NK-92 (cell line): ENCODE results near the gene GJA1.
"Not testable (repeated sequence)": the region's sequence is repeated elsewhere in the genome, so short reads cannot be mapped to it uniquely, and the experiment has no call there.

ENCODE experiments used
- DNase-seq: peaks from one replicate; lab custom pipeline; 2025; ENCODE audit not compliant: unreplicated experiment; lab: John Stamatoyannopoulos, UW

Gene GJA1

GRCh38 chr6:121435444-121436069 lies at the start of gene GJA1:
Gene GJA1 (plus strand): TSS chr6:121435646. CDS start chr6:121446848, 11,202 bp downstream.
- DNase-seq: no peak

- DNase-seq: not testable (repeated sequence)
Measured at GRCh38 chr6:121386551-121386950, 48.9 kb upstream of the GJA1 start.

GRCh38 chr6:121389419-121389818 lies 46.0 kb upstream of the GJA1 start:
- DNase-seq: no peak

DNA sequence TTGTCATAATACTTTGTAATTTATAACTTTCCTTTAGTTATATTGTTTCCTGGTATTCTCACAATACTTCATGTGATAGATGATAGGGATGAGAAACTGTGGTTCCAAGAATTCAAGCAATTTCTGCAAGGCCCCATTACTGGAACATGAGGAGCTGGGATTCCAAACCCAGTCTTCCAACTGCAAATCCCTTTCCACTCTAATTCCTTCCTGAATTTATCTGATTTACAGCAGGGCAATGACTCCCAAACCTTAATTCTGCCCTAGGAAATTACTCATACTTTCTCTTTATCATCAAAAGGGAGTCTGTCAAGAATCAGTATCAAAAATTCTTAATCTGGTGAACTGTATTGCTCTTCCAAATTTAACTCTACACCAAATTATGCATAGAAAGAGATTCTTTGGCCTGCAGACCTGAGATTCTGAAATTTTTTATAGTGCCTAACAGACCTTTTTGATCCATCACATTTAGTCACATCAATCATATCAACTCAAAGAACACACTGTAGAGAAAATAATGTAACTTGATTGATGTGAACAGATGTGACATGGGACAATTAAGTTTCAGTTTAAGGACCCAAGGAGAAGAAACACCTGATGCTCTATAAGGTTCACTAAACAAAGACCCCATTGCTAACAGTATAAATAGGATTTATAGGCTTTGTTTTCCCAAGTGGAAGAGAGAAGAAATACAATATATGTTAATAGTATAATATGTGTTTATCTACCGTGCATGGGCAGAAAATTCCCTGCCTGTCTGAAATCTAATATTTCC lies 41.5 kb upstream of the GJA1 start:
- DNase-seq: no peak

DNA sequence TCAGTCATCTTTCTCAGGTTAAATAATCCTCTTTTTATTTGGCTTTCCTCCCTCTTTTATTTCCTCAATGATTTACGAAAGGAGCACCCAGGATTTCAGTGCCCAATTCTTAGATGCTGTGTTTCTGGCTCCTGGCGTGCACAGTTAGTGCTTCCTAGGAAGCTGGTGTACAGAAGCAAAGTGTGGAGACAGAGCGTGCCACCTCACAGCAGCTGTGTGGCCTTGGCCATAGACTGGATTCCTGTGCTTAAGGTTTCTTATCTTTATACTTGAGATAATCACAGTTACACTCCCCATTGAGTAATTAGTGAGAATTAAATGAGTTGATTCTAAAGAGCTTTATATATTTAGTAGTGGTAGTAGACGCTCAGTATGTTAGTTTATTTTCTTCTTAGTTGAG lies 39.7 kb upstream of the GJA1 start:
- DNase-seq: no peak

DNA sequence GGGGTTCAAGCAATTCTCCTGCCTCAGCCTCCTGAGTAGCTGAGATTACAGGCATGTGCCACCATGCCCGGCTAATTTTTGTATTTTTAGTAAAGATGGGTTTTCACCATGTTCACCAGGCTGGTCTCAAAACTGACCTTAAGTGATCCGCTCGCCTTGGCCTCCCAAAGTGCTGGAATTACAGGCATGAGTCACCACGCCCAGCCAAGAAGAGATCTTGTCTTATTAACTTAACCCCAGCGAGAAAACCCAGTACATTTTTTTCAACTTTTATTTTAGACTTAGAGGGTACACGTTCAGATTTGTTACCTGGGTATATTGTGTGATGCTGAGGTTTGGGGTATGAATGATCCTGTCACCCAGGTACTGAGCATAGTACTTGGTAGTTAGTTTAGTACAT lies 38.3 kb upstream of the GJA1 start:
- DNase-seq: not testable (repeated sequence)

GRCh38 chr6:121398127-121398526 lies 37.3 kb upstream of the GJA1 start:
- DNase-seq: no peak

GRCh38 chr6:121399966-121400365 lies 35.5 kb upstream of the GJA1 start:
- DNase-seq: no peak

- DNase-seq: no peak
Measured at GRCh38 chr6:121403964-121404363, 31.5 kb upstream of the GJA1 start.

DNA sequence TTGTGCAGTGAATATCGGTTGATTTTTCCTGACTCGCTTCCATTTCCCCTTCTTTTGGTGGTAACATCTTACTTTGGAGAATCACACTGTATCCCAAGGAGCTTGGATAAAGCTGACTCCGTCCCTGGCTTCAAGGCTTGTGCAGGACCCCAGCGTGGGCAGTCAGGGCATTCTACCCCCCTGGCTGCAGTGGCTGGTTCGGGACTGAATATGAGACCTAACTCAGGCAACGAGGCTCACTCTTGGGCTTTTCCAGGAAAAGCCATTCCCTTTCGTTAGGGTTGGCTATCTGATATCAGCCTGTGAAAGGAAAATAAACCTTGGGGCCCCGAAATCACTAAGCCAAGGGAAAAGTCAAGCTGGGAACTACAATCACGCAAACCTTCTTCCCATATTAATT lies 30.1 kb upstream of the GJA1 start:
- DNase-seq: no peak

DNA sequence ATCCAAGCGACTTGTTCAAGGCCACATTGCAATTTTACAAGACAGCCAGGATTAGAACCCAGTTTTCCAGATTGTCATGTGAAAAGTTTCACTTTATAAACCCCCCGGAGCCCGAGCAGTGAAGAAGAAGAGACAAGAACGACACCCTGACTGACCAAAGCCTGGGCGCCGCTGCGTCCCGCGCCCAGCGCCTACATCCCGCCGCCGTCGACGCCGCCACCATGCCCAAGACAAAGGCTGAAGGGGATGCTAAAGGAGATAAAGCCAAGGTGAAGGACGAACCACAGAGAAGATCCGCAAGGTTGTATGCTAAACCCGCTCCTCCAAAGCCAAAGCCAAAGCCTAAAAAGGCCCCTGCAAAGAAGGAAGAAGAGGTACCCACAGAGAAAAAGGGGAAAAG lies 27.1 kb upstream of the GJA1 start:
- no peak for DNase-seq

DNA sequence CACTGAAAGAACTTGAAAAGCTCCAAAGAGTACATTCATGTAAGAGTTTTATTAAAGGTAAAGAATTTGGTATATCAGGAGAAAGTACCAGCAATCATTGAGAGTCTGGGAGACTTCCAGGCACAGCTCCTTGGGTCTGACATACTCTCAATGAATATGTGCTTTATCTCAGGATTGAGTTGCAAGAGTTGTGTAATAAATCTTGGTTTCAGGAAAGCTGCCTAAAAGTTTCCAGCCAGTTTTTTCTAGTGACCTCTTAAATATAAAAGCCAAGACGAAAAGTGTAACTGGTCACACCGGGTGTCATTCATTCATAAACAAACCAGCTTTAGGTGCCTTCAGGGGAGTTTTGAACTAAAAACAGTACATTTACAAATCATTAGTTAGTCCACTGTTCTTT lies 21.6 kb upstream of the GJA1 start:
- DNase-seq: no peak

GRCh38 chr6:121418346-121418745 lies 17.1 kb upstream of the GJA1 start:
- DNase-seq: no peak

DNA sequence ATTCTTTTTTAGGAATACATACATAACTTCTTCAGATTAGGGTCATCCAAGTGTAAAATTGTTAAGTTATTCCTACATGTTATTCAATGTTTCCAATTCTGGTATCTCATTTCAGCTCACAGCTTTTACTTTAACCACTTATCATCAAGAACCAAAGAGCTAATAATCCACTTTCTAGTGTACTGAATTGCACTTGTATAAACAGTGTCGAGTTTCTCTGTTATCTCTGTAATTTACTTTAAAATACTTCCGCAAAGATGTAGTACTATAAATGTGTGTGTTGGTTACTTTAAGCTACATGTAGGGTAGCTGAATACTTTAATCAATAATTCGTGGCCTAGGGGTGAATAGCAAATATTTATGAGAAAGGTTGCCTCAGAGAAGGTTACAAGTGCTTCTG lies 8.8 kb upstream of the GJA1 start:
- DNase-seq: no peak

DNA sequence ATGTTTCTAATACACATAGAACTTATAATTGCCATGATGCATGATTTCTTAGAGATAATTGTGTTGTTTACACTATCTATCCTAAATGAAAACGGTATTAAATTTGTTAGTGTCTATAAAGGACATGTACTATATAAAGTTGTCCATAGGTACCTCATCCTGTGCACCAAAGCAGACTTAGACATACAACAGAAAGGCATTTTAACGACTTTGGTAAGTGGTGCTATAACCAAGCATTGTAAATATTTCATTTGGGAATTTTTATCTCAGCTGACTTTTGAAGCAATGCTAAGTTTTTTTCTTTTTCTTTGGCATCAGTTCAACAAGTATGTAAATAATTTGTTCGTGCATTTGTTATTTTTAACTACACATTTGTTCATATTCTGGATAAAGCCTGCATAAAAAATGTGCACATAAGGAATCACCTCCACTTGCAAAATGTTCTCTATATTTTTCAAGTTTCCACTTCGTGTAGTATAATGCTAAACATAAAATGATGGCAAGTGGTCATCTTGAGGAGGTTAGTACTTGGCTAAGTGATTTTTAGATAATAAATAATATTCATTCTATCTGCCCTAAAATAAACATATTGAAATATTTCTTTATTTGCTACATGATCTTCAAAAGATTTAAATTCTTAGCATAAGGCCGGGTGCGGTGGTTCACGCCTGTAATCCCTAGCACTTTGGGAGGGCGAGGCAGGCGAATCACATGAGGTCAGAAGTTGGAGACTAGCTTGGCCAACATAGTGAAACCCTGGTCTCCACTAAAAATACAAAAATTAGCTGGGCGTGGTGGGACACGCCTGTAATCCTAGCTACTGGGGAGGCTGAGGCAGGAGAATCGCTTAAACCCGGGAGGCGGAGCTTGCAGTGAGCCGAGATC lies 6.3 kb upstream of the GJA1 start:
- DNase-seq: no peak

DNA sequence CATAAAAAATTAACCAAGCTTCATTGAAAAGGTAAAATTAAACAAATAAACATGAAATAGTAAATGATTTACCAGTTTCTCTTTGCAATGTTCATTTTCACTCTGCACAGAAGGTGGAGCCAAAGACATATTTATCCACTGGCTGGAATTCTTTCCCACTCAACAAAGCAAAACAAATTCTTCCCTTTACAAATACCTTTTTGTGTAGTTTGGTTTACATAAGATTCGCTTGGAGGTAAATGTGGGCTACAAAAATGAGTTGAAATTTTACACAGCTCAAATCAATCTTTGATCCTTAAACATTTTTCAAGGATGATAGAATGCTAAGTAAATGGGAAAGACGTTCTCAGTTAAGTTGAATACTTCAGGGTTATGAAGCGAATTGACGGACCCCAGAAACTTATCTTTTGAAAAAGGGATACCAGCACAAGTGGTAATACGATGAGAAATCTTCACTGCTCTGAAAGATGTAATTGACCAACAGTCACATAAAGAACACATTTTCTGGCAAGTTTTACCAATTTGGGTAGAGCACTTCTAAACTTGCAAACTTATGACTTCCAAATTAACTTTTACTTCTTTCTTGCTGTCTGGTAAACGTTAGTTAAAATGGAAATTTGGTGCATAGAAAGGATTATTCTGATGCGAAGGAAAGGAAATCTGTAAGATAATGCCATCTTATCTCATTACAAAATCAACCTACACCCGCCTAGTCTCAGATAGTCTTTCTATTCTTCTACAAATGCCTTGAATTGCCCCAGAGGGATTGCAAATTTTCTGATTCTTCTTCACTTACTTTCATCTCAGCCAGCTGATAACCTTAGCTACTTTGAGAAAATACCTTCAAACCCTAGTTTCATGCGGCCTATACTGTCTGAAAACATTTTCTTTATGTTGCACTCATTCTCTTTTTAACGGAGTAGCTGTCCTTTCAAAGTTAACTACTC lies 4.7 kb upstream of the GJA1 start:
- DNase-seq: no peak

DNA sequence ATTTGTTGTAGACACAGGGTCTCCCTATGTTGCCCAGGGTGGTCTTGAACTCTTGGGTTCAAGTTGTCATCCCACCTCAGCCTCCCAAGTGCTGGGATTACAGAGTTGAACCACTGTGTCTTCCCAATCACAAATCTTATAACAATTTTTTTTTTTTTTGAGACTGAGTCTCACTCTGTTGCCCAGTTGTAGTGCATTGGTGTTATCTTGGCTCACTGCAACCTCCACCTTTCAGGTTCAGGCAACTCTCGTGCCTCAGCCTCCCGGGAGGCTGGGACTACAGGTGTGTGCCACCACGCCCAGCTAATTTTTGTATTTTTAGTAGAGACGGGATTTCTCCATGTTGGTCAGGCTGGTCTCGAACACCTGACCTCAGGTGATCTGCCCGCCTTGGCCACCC lies 3.7 kb upstream of the GJA1 start:
- not testable (repeated sequence) for DNase-seq

- DNase-seq: no peak
Measured at GRCh38 chr6:121434037-121434770, 1.2 kb upstream of the GJA1 start.

- DNase-seq: no peak
Measured at GRCh38 chr6:121436274-121436857, 920 bp downstream of the GJA1 start.
